Esophagus mucosa (tissue), 1 donor: ENCODE measurements around the gene ICA1L. TPM values are rescaled to one million over a fixed set of nuclear protein-coding genes. Genes with fewer than 3 reads are reported as not detected.

Experiments
- ATAC-seq: fragments of 200-7000 bp; cut with Tn5 transposase; one replicate; pipeline ENCODE4 v1.9.1; 2020
- total RNA-seq: library from RNA; stranded (reverse); gene quantifications from one replicate; pipeline ENCODE4 v1.2.4, GENCODE V29; 2023
- donor health status: DM: yes; HTN: yes; CAD: no.

ICA1L gene
- total RNA-seq, 1 donor from 2014 or later, result 1.5 TPM

DNA sequence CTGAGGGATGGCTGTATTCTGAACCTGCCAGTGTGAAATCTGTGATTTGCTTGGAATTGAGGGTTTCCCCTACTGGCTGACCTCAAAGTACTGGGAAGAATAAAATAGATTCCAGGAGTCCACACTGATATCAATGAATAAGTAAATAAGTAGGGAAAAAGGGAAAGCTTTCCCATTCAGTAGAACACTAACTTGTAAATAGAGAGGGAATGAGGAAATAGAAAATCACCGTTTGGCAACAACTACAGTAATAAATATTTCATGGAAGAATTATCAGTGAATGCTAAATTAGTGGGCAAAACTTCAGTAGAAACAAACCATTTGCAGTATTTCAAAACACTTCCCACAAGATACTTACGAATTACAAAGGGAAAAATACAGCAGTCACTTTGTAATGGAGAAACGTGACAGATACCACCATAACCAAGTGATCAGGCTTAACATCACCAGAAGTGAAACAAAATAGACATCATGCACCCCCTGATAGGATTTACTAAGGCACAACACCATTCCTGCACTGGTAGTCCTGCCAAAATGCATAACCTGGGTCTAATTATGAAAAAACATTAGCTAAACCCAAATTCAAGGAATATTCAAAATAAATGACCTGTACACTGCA lies 88.5 kb downstream of the ICA1L start:
- no peak for ATAC-seq

DNA sequence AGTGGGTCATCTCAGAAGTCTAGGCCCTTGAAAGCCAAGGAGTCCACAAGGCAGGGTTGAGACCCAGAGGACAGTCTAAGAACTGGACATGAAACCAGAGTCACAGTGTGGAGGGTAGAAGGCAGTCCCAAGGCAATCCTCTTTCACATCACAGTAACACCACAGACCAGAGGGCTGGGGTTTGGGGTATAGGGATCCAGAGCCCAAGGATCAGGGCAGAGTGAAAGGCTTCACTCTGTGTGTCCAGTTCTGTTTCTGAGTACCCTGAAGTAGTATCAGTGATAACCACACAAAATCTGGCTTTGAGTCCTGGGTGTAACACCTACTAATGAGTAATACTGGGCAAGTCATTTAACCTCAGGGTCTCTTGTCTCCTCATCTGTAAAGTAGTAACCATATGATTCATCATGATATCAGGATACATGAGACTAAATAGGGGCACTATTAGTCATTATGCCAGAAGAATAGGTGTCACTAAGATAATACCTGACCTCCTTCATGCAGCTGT lies 91.0 kb downstream of the ICA1L start:
- ATAC-seq, result peak; percentile 97

DNA sequence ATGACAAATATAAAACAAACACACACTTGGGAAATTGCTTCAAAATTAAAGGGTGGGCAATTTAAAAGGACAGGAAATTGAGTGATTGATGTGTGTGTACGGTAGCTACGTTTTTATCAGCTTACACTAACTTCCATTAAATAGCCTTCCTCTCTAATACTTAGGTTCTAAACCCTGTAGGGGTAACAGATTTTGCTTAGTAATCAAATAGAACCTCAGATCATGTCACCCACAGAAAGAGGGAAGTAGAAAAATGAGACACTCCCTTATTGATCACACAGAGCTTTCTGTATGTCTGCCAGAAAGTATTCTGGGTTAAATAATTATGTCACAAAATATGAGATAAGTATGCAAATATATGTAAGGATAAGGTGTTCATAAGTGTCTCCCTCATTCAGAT lies 93.3 kb downstream of the ICA1L start:
- no peak for ATAC-seq

DNA sequence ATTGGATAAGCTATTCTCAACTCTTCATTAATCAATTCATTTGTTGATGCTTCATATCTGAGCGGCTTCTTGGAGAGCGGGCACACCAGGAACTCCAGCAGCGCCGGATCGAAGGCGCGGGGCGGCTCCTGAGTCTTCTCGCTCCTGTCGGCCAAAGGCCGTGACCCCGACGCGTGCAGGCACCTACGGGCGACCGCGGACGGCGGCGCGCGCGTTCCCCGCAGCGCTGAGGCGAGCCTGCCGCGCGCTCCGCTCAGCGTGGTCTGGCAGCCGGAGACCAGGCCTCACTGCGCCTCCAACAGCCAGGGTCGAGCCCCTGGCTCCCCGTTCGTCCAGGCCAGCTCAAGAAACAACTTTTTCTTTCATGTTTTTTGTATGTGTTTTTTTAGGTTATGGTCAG lies 97.5 kb downstream of the ICA1L start:
- ATAC-seq, result no peak

DNA sequence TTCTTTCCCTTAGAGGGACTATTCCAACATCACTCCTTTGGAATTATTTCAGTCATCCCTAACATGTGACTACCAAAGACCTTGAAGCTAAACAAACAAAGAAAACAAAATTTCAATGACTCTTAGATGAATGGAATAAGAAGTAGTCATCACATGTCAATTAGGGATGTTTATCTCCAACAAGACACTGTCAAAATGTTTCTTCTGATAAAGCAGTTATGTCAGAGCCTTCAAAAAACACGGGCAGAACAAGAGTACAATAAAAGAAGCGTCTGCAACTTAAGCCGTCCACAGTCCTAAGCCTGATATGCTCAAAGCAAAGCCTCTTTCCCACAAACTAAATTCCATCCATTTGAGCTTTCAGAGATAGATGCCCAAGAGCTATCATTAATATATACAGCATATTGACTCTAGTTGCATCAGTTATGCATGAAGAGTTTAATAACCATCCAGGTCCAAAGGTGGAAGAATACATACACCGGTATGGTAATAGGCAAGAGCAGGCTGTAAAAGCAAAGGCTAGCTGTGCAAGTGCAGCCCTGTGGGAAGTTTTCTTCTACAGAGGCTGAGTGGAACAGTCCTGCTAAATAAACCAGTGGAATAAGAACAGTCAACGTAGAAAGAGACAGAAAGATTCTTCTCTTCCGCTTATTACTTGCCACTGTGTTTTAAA lies 98.1 kb downstream of the ICA1L start:
- no peak for ATAC-seq

DNA sequence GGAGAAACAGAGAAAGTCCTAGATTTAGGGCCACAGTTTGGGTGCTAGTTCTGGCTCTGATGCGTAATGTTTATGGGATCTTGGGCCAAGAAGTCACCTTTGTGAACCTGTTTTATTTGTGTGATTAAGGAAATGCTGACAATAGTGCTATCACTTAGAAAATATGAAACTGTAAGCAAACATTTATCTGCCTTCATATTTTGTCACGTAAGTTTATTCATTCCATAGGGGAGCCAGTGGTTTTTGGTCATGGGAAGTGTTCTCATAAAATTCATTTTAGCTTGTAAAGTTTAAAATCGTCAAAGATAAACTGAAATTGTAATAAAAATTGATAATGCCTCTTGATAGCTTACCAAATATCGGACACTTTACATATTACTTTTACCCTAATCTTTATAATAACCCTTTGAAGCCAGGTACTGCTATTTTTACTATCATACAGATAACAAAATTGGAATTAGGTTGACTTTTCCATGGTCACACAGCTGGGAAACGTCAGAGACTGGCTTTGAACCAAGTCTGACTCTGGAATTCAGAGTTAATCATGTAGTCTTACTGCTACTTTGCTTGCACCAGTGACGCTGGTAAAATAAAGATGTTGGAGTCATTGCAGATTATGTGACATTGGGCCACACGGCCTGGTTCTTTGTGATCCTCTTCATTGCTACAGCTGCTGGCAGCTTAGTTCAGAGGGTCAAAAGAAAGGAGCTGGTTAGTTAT lies 99.7 kb downstream of the ICA1L start:
- no peak for ATAC-seq

DNA sequence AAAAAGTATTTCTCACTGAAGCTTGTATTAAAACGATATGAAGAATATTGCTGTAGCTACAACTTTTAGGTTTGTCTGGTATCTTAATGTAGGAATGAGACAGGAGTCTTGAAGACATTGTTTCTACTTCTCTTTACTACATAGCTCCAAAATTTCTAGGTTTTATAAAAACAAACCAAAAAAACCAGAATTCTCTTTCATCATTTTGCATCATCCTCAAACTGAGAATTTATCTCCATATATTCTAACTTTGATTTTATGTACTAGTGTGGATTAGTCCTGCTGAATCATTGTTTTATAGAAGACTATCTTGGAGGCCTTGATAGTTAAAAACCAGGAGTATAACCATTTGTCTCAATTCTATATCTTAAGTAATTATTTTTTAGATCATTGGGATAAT lies 100.2 kb downstream of the ICA1L start:
- no peak for ATAC-seq

DNA sequence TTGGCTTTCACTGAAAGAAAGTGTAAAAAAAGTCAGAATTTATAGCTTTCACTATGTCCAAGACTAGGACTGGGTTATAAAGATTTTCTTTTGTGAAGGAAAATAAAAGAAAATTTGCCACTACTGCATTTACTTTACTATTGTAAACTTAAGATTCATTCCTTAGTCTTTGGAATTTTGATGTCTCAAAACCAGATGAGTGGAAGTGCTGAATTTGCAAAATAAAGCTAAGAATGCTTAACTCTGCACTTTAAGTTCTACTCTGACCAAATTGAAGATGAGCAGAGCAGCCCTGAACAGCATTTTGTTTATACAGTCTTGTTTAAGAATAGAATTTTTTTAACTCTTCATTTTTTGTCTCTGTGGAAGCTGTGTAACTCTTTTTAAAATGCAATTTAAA lies 102.4 kb downstream of the ICA1L start:
- no peak for ATAC-seq

DNA sequence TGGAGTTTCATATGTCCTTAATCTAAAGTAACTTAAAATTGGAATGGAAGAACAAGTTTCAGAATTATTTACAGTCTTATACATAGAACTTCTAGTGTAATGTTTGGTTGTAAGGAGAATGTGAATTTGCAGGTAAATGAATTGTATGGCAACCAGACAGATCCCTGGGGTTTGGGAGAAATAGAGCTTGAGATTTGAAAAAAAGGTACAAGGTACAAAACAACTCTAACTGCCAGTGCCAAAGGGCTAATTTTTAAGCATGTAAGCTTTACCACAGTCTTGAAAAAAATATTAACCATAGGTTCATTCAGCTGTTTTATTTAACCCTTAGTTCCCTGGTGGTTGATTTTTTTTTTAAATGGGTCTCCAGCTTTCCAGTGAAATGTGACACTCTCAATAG lies 103.3 kb downstream of the ICA1L start:
- ATAC-seq, result no peak

DNA sequence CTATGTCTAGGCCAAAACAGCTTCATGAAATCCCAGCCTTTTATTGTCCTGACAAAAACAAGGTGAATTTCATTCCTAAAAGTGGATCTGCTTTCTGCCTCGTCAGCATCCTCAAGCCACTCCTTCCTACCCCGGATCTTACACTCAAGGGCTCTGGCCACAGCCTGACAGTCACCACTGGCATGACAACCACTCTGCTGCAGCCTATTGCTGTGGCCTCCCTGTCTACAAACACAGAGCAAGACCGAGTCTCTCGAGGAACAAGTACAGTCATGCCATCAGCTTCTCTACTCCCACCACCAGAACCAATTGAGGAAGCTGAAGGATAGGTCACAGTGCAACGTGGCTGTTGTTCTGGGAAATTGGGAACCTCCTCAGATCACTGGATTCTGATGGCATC lies 106.1 kb downstream of the ICA1L start:
- ATAC-seq, result peak; percentile 43

DNA sequence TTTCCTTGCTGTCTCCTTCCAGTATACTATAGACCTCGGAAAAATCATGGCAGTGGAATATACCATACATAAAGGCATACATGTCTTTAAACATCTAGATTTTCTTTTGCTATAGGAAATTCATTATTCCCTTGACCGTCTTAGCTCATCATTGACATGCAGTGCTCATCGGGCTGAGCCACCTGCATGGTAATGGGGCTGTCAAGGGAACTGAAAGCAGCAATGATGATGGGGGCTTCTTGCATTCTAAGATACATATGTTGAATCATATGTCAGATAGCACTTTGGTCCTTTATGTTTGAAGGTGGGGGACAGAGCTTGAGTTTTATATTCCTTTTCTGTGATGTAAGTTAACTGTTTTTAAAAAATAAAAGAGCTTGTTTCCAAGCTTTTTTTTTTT lies 106.6 kb downstream of the ICA1L start:
- ATAC-seq, result no peak

DNA sequence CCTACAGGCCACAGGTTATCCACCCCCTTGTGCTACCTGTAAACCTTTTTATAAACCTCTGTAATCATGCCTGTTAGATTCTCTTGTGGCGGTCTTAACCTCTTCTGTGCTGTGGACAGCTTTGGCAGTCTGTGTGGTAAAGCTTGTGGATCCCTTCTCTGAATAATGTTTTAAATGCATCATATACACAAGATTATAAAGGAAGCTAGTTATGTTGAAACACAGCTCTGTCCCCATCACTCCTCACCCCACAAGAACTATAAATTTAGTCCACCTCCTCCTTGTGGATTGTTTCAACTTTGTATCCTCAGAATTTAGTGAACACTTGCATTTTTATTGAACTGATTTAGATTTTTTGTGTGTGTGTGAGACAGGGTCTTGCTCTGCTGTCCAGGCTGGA lies 107.7 kb downstream of the ICA1L start:
- no peak for ATAC-seq

DNA sequence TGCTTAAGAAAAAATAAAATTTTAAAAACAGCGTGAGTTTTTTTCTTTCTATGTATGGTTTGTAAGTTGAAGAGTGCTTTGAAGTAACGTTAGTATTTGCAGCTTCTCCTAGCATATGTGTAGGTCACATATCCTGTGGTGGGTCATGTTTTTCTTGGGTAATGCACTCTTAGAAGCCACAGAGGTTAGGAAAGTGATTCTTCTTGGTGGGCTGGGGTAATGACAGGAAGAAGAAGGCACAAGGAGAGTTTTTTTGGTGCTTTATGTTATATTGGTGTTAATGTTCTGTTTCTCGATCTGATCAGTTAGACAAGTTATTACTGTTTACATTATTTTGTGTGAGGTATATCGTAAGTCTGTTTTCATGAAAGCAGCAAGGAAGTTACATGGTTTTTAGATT lies 109.0 kb downstream of the ICA1L start:
- no peak for ATAC-seq

DNA sequence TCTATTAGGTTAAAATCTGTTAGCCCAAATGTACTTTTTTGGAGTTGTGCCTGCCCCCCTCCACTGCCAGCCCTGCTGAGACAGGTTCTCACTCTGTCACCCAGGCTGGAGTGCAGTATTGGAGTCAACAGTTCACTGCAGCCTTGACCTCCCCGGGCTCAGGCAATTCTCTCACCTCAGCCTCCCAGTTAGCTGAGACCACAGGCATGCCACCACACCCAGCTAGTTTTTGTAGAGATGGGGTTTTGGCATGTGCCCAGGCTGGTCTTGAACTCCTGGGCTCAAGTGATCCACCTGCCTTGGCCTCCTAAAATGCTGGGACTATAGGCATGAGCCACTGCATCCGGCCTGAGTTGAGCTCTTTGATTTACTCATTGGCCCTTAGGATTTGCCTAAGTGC lies 110.7 kb downstream of the ICA1L start:
- no peak for ATAC-seq

DNA sequence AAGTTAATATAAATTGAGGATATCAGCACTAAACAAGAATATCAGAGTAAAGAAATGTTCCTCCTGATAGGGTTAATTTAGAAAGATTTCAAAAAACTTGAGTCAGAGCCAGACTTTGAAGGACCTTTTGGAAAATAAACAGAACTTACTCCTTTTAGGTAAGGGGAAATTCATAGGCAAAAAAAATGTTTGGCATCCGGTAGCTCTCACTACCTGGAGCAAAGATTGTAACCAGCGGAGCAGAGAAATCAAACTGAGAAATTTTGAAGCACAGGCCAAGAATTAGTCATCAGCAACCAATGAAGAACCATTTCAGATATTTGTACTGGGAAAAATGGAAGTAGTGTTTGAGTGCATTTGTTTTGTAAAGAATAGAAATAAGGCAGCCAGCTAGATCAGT lies 113.0 kb downstream of the ICA1L start:
- ATAC-seq, result no peak

DNA sequence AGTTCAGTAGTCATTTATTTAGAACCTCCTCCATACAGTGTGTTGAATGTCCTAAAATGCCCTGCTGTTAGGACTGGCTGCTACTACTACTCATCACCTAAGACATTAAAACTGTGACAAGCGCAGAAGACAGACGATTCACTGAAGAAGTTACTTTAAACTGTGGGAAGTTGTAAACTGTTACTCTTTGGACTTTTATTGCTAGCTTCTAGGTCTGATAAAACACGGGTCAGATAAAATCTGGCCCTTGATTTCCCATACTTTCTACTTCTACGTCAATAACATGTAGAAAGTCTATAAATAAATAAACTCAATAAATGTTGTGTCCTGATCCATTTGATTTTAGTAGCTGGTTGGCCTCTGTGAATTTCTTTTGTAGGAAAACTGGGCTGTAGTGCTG lies 113.4 kb downstream of the ICA1L start:
- ATAC-seq, result no peak

DNA sequence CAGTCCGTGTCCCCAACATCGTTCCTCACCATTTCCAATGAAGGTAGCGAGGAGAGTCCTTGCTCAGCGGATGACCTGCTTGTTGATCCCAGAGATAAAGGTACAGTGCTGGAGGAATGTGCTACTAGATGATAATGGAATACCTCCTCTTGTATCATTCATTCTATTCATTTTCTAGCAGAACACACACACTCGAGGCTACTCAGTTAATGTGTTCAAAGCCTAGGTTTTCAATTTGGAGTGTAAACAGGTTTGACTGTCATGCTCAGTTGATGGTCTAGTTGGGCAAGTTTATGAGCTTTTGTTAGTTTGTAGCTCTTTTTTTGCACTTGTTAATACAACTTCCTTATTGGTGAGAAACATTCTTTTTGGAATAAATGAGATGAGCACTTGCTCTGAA lies 114.2 kb downstream of the ICA1L start:
- ATAC-seq, result peak; percentile 76

DNA sequence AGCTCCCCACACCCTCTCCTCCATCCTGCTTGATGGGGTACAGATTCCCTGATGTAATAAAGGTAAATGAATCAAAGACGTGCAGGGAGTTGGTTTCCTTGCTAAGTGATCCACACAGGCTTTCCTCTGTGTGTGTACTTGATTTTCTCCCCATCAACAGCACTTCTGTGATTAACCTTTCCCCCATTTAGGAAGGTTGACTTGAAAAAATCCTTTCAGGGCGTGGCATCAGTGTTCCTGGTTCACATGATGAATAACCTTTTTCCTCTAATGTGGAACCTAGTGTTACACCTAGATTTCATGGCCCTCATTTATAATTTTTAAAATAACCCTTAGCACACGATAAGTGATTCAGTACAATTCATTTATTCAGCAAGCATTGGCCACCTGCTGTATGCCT lies 115.0 kb downstream of the ICA1L start:
- peak; percentile 76 for ATAC-seq

DNA sequence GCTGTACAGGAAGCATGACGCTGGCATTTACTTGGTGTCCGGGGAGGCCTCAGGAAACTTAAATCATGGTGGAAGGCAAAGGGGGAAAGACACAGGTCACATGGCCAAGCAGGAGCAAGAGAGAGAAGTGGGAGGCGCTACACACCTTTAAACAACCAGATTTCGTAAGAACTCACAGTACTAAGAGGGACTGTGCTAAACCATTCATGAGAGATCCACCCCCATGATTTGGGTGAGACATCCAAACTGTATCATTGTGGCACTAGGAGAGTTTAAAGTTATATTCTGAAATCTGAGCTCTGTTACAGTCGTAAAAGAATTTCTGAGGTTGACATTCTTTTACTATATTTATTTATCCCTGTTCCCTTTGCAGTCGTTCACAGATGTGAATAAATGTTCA lies 116.6 kb downstream of the ICA1L start:
- no peak for ATAC-seq

DNA sequence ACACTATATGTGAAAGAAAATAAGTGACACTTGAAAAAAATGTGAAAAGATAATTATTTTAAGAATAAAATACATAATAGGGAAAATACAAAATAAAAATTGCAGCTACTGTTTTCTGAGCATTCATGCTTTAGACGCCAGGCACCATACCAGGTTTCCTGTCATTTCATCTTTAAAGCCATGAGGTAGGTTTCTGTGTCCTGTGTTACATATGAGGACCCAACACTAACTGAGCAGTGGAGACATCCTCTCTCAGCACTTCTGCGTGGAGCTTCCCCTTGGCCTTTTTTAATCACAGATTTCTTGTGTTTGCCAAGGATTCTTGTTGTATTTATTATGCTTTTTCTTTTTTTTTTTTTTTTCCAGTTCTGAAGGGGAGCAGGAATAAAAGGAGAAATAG lies 119.5 kb downstream of the ICA1L start:
- no peak for ATAC-seq

DNA sequence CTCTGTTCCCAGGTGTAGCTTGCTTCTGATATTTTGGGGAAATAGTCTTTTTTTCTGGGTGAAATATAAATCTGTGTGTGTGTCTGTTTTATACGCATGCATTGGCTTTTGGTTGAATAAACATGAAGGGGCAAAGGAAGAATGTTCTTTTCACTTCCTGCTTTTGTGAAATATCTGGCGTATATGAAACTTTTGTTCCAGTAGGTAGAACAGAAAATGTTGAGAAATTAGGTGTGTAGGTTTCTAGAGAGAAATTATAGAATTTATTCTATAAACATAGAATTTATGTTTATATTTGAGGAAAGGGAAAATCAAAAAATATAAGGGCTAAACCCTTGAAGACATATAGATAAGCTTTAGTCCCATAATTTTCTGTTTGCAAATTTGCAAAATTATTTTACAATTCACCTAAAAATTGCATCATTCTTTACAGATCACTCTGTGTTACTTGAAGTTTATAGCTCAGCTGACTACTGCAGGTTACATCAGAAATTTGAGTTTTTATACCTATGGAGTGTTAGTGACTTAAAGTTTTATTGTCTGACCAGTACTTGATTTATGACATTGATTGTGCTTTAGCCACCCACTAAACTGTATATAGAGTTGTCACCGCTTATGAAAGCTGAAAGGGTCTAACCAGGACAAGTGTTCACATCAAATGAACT lies 120.7 kb downstream of the ICA1L start:
- no peak for ATAC-seq

DNA sequence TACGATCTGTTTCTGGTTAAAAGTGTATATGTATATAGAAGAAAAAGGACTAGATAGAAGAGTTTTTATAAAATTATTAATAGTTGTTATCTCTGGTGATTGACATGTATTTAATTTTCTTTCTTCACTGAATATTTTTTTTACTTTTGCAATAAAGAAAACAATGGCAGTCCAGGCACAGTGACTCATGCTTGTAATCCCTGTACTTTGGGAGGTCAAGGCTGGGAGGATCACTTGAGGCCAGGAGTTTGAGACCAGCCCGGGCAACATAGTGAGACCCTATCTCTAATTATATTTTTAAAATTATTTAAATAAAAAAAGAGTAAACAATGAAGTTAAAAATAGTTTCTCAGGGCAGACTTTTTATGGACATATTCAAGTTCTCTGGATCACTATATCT lies 122.1 kb downstream of the ICA1L start:
- ATAC-seq, result no peak

DNA sequence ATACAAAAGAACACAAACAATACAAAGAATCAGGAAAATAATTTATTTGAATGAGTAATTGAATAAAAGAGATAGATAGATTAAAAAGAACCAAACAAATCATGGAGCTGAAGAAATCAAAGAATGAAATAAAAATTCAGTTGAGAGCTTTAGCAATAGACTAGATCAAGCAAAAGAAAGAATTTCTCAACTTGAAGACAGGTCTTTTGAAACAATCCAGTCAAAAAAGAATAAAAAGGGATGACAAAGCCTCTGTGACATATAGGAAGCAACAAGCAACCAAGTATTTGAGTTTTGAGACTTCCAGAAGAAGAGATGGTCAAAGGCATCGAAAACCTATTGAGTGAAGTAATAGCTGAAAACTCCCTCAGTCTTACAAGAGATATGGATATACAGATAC lies 128.0 kb downstream of the ICA1L start:
- ATAC-seq, result no peak

DNA sequence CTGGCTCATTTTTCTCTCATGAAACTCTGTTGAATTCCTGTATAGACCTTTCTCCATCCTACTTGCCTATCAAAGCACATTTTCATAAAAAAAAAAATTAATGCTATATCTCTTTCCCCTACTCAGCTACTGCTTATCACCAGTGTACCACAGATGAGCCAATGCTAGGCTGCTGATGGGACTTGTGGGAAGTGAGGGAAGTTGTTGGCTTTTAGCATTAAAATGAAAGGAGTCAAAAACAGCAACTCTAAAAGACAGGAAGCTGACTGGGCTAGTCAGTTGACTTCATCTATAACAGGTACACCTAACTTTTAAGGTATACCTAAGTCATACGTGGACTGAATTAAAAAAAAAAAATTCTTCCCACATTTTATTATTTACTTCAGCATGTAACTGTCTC lies 134.7 kb downstream of the ICA1L start:
- no peak for ATAC-seq
